OCI-LY3 (cell line): Measurements from ENCODE around the gene BIN2.
A peak's percentile ranks its signal among the peaks of the same experiment; 100 is the strongest.

Source experiments
- H2AFZ ChIP-seq: fragments of 200-600, 300-600 bp; shearing (Covaris generic); 2 replicates; pipeline ENCODE4 v1.6.0; 2014; ENCODE audit warnings: antibody characterized with exemption, low read depth, low read length
- H3K27ac ChIP-seq: fragments of 200-600, 300-600 bp; sonication (generic); 2 replicates; pipeline ENCODE4 v1.5.1; 2014; ENCODE audit warnings: mild to moderate bottlenecking, low read length, moderate library complexity, mixed read lengths
- H3K27me3 ChIP-seq: fragments of 200-600, 300-600 bp; sonication (generic); 2 replicates; pipeline ENCODE4 v1.6.1; 2014; ENCODE audit warnings: low read depth, low read length, mixed read lengths
- H3K36me3 ChIP-seq: fragments of 200-600, 300-600 bp; sonication (generic); replicated peaks from 2 replicates; pipeline ENCODE3; 2014; ENCODE audit warnings: low read depth, low read length, mixed read lengths
- H3K4me1 ChIP-seq: fragments of 300-600, 200-600 bp; sonication (generic); 2 replicates; pipeline ENCODE4 v1.6.1; 2014; ENCODE audit warnings: low read length, mixed read lengths
- H3K4me2 ChIP-seq: fragments of 200-600, 300-600 bp; sonication (generic); 2 replicates; pipeline ENCODE4 v1.6.1; 2014; ENCODE audit warnings: low read length, mixed read lengths
- H3K4me3 ChIP-seq: fragments of 300-600, 200-600 bp; sonication (generic); 2 replicates; pipeline ENCODE4 v1.5.1; 2014; ENCODE audit warnings: antibody characterized with exemption, mild to moderate bottlenecking, low read length, moderate library complexity
- H3K79me2 ChIP-seq: fragments of 300-600, 200-600 bp; shearing (Covaris generic); 2 replicates; pipeline ENCODE4 v1.6.1; 2014; ENCODE audit warnings: mild to moderate bottlenecking, low read length, mixed read lengths
- H3K9ac ChIP-seq: fragments of 300-600, 200-600 bp; shearing (Covaris generic); 2 replicates; pipeline ENCODE4 v1.6.0; 2014; ENCODE audit warnings: mild to moderate bottlenecking, low read length, moderate library complexity
- H3K9me3 ChIP-seq: fragments of 200-600, 300-600 bp; shearing (Covaris generic); 2 replicates; pipeline ENCODE4 v1.6.1; 2014; ENCODE audit warnings: low read length, mixed read lengths; ENCODE audit not compliant: insufficient read depth
- H4K20me1 ChIP-seq: fragments of 200-600, 300-600 bp; sonication (generic); 2 replicates; pipeline ENCODE4 v1.6.1; 2016; ENCODE audit warnings: low read length, mixed read lengths; ENCODE audit not compliant: insufficient read depth
- EZH2phosphoT487 ChIP-seq: fragments of 200-600 bp; shearing (Covaris generic); IDR thresholded peaks from 2 replicates; pipeline ENCODE4 v1.6.1; 2018; ENCODE audit warnings: antibody characterized with exemption, mixed run types, low read depth
- TF ChIP-seq, protein P1 (sequence below): fragments of 200-600, 300-600 bp; sonication (generic); IDR thresholded peaks from 2 replicates; pipeline ENCODE4 v1.5.1; 2014; ENCODE audit warnings: antibody characterized with exemption, low read length, low read depth

The BIN2 gene

GRCh38 chr12:51330186-51330585, 6.2 kb upstream of the BIN2 start:
- H3K4me1 ChIP-seq, result peaks cover 26% of the 10 kb centered on the region
- no peaks in the 10 kb centered on the region for H3K27me3 ChIP-seq
- peak overlapping the region; percentile 27; the same call in 1 of the 2 replicates for H2AFZ ChIP-seq
- no peaks in the 10 kb centered on the region for H4K20me1 ChIP-seq
- no peak overlapping the region for H3K4me2 ChIP-seq
- no peak overlapping the region for H3K4me3 ChIP-seq
- no peak overlapping the region for H3K27ac ChIP-seq
- TF ChIP-seq EZH2phosphoT487, result no peak
- TF ChIP-seq, protein P1, sequence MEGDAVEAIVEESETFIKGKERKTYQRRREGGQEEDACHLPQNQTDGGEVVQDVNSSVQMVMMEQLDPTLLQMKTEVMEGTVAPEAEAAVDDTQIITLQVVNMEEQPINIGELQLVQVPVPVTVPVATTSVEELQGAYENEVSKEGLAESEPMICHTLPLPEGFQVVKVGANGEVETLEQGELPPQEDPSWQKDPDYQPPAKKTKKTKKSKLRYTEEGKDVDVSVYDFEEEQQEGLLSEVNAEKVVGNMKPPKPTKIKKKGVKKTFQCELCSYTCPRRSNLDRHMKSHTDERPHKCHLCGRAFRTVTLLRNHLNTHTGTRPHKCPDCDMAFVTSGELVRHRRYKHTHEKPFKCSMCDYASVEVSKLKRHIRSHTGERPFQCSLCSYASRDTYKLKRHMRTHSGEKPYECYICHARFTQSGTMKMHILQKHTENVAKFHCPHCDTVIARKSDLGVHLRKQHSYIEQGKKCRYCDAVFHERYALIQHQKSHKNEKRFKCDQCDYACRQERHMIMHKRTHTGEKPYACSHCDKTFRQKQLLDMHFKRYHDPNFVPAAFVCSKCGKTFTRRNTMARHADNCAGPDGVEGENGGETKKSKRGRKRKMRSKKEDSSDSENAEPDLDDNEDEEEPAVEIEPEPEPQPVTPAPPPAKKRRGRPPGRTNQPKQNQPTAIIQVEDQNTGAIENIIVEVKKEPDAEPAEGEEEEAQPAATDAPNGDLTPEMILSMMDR, result no peak
- no peaks in the 10 kb centered on the region for H3K9me3 ChIP-seq
- no peaks in the 10 kb centered on the region for H3K36me3 ChIP-seq
- no peak overlapping the region for H3K9ac ChIP-seq
- no peaks in the 10 kb centered on the region for H3K79me2 ChIP-seq

GRCh38 chr12:51329742-51330141, 5.8 kb upstream of the BIN2 start:
- H4K20me1 ChIP-seq, result no peaks in the 10 kb centered on the region
- H3K9ac ChIP-seq, result no peak overlapping the region
- H3K27ac ChIP-seq, result no peak overlapping the region
- peak overlapping the region; percentile 27; the same call in 1 of the 2 replicates for H2AFZ ChIP-seq
- H3K79me2 ChIP-seq, result no peaks in the 10 kb centered on the region
- peaks cover 26% of the 10 kb centered on the region for H3K4me1 ChIP-seq
- H3K4me3 ChIP-seq, result no peak overlapping the region
- H3K4me2 ChIP-seq, result peak overlapping the region; percentile 32
- TF ChIP-seq EZH2phosphoT487, result no peak
- TF ChIP-seq, protein P1, result no peak
- H3K9me3 ChIP-seq, result no peaks in the 10 kb centered on the region
- no peaks in the 10 kb centered on the region for H3K36me3 ChIP-seq
- no peaks in the 10 kb centered on the region for H3K27me3 ChIP-seq

GRCh38 chr12:51328587-51328986, 4.6 kb upstream of the BIN2 start:
- Histone ChIP-seq H3K79me2 (peaks cover 8% of the 10 kb centered on the region), H3K36me3 (no peaks in the 10 kb centered on the region), H3K4me2 (no peak overlapping the region), H3K27me3 (no peaks in the 10 kb centered on the region), H3K9me3 (no peaks in the 10 kb centered on the region), H3K27ac (no peak overlapping the region), H3K4me1 (peaks cover 32% of the 10 kb centered on the region), H2AFZ (no peak overlapping the region), H3K9ac (no peak overlapping the region), H4K20me1 (no peaks in the 10 kb centered on the region), H3K4me3 (no peak overlapping the region)
- TF ChIP-seq, protein P1, result no peak
- TF ChIP-seq EZH2phosphoT487, result no peak

DNA sequence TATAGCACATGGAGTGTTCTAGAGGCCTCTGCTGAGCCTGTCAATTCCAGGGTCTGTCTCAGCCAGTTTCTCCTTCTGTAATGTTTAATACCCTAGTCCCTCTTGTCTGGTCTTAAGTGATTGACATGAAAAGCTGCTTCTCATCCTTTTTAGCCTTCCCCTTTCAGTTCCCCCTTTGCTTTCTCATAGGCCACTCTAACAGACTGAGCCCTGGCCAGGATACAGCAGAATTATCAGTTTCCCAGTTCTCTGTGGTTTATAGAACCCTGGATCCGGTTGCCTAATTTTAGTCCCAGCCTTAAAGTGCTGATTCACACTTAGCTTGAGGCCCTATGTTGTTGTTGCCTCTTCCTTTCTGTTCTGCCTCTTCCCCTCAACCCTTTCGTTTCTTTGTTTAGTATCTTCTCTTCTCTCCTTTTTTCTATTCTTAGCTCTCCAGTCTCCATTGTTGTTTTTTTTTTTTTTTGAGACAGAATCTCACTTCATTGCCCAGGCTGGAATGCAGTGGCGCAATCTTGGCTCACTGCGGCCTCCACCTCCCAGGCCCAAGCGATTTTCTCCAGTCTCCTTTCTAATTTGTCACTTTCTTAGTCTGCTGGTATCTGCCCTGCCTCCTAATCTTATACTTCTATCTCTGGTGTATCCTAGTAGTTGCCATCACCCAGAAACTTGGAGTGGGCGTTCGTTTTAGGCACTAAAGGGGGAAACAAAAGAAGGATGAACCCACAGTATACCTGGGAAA, 2.9 kb upstream of the BIN2 start:
- H3K4me3 ChIP-seq, result no peak overlapping the region

More for the DNA sequence above, 2.9 kb upstream of the BIN2 start:
- H2AFZ ChIP-seq, result 0 out of 2 replicates have a peak overlapping the region, but pooled peaks have one; percentile 10
- H3K9ac ChIP-seq, result peak overlapping the region; percentile 2; the same call in 1 of the 2 replicates
- H3K9me3 ChIP-seq, result no peaks in the 10 kb centered on the region
- H4K20me1 ChIP-seq, result no peaks in the 10 kb centered on the region
- peaks cover 22% of the 10 kb centered on the region for H3K79me2 ChIP-seq
- no peaks in the 10 kb centered on the region for H3K27me3 ChIP-seq
- H3K36me3 ChIP-seq, result peaks cover 7% of the 10 kb centered on the region
- TF ChIP-seq, protein P1, result no peak
- no peak for TF ChIP-seq EZH2phosphoT487
- peaks cover 41% of the 10 kb centered on the region for H3K4me1 ChIP-seq
- peak overlapping the region; percentile 45 for H3K4me2 ChIP-seq
- peak overlapping the region; percentile 55 for H3K27ac ChIP-seq
